Endodermal cell (in vitro differentiated cells): ENCODE data around the gene COL4A1. TPM values are rescaled to one million over a fixed set of nuclear protein-coding genes. Genes with fewer than 3 reads are reported as not detected.
A peak's percentile ranks its signal among the peaks of the same experiment; 100 is the strongest.

ENCODE experiments used
- DNase-seq: peaks from one replicate; pipeline ENCODE4 v3.0.0-alpha.2; 2017
- H3K27ac ChIP-seq: 2 replicates; pipeline ENCODE4 v1.5.1; 2013; ENCODE audit warnings: mild to moderate bottlenecking, low read depth, low read length, moderate library complexity
- H3K27me3 ChIP-seq: 2 replicates; pipeline ENCODE4 v1.6.1; 2013; ENCODE audit warnings: mild to moderate bottlenecking, low read length, moderate library complexity; ENCODE audit not compliant: insufficient read depth, control insufficient read depth, poor library complexity, severe bottlenecking
- H3K36me3 ChIP-seq: 2 replicates; pipeline ENCODE4 v1.7.0; 2013; ENCODE audit warnings: mild to moderate bottlenecking, low read length, moderate library complexity; ENCODE audit not compliant: control insufficient read depth, insufficient read depth
- H3K4me1 ChIP-seq: one replicate; pipeline ENCODE4 v1.7.0; 2013; ENCODE audit warnings: low read length; ENCODE audit not compliant: control insufficient read depth, insufficient read depth
- H3K4me3 ChIP-seq: 2 replicates; pipeline ENCODE4 v1.5.1; 2013; ENCODE audit warnings: mild to moderate bottlenecking, low read length, moderate library complexity
- H3K9ac ChIP-seq: 2 replicates; pipeline ENCODE4 v1.6.1; 2013; ENCODE audit warnings: mild to moderate bottlenecking, low read length, moderate library complexity; ENCODE audit not compliant: poor library complexity, severe bottlenecking; ENCODE audit errors: extremely low read depth
- H3K9me3 ChIP-seq: 2 replicates; pipeline ENCODE4 v1.6.1; 2013; ENCODE audit warnings: mild to moderate bottlenecking, low read length, moderate library complexity; ENCODE audit not compliant: control insufficient read depth
- H3K27ac Mint-ChIP-seq: 2 replicates; pipeline ENCODE4 v1.8.0; 2020; ENCODE audit warnings: mixed read lengths
- H3K27me3 Mint-ChIP-seq: 2 replicates; pipeline ENCODE4 v1.8.0; 2021; ENCODE audit warnings: mild to moderate bottlenecking, mixed read lengths; ENCODE audit not compliant: insufficient read depth
- H3K36me3 Mint-ChIP-seq: 2 replicates; pipeline ENCODE4 v1.8.0; 2020; ENCODE audit warnings: low read depth, mixed read lengths
- H3K4me1 Mint-ChIP-seq: 2 replicates; pipeline ENCODE4 v1.8.0; 2020; ENCODE audit warnings: mixed read lengths
- H3K4me3 Mint-ChIP-seq: 2 replicates; pipeline ENCODE4 v1.8.0; 2020; ENCODE audit warnings: mild to moderate bottlenecking, moderate library complexity, mixed read lengths
- H3K9me3 Mint-ChIP-seq: 2 replicates; pipeline ENCODE4 v1.8.0; 2020; ENCODE audit warnings: mild to moderate bottlenecking, mixed read lengths
- CTCF ChIP-seq: fragments of 200-600 bp; sonication (generic); conservative IDR thresholded peaks from 2 replicates; pipeline ENCODE4 v1.5.0; 2021; ENCODE audit warnings: antibody characterized with exemption, mild to moderate bottlenecking
- WGBS, 2 experiments: methylation state at CpG; one replicate each; pipeline versions ENCODE4 v1.1.5 to v1.1.7; 2013; ENCODE audit warnings: missing lambda C conversion rate in 2 of 2, mixed read lengths in 1 of 2; ENCODE audit not compliant: insufficient coverage in 1 of 2, insufficient read length in 1 of 2; 5-methylcytosine and 5-hydroxymethylcytosine counted together
- long read RNA-seq, 4 experiments: library from polyadenylated mRNA in 2 of 4; library from RNA in 1 of 4; library from capped mRNA in 1 of 4; stranded (forward) in 3 of 4; unstranded in 1 of 4; transcript quantifications; one replicate each; pipeline ENCODE4 v2.0.0, GENCODE V29; 2020 to 2021; ENCODE audit warnings: inconsistent platforms in 1 of 4
- polyA plus RNA-seq, 2 experiments: library from polyadenylated mRNA; stranded (reverse); fragments of 50-300 nt; gene quantifications; one replicate each; pipeline ENCODE4 v1.2.3, GENCODE V29; 2013
- total RNA-seq, 2 donors: library from RNA; stranded (reverse); fragmentation: NEBNext Ultra II Directional in 1 of 2; extraction: Animal tissue kit (Norgen Biotek cat#: 25700) in 1 of 2; gene quantifications; 2 replicates in 1 of 2; 3 replicates in 1 of 2; pipeline ENCODE4 v1.2.1, GENCODE V29; 2021

The COL4A1 gene
- total RNA-seq, result 100 to 1,000 TPM; 702 to 764 TPM
- 174 TPM for polyA plus RNA-seq (2013, experiment 1 of 2)
- polyA plus RNA-seq (2013, experiment 2 of 2), result 194 TPM
- long read RNA-seq, experiment 1, transcript COL4A1-213 (7 exons, 2,476 nt), result major isoform, 6 of 181 reads
- long read RNA-seq, experiment 1, partial matches to known transcripts, result 109 of 181 reads
- long read RNA-seq, experiment 1, other reads (novel, unspliced or antisense), result 66 of 181 reads
- long read RNA-seq, experiment 2, full-length matches to known transcripts, result 152 of 589 reads
- long read RNA-seq, experiment 2, partial matches to known transcripts, result 376 of 589 reads
- long read RNA-seq, experiment 2, other reads (novel, unspliced or antisense), result 61 of 589 reads
- long read RNA-seq, experiment 3, full-length matches to known transcripts, result 93 of 611 reads
- long read RNA-seq, experiment 3, partial matches to known transcripts, result 489 of 611 reads
- long read RNA-seq, experiment 3, other reads (novel, unspliced or antisense), result 29 of 611 reads
- long read RNA-seq, experiment 4, partial matches to known transcripts, result 3 of 3 reads
- long read RNA-seq, experiment 4, other reads (novel, unspliced or antisense), result 0 of 3 reads

- H3K36me3 Mint-ChIP-seq, result peaks cover 49% of the 10 kb centered on the region
These were observed at the start of gene COL4A1, which contains the start of gene COL4A2 for GRCh38 chr13:110306960-110307766. TSS of gene COL4A1 (minus strand) at chr13:110307157. CDS start at chr13:110307027, 130 bp downstream. TSS of gene COL4A2 (plus strand) at chr13:110307284. CDS start at chr13:110307904, 620 bp downstream.

GRCh38 chr13:110356362-110356761 is 49.4 kb upstream of the COL4A1 start:
- no peaks in the 10 kb centered on the region for H3K27me3 ChIP-seq
- H3K9me3 Mint-ChIP-seq, result no peaks in the 10 kb centered on the region
- H3K27me3 Mint-ChIP-seq, result no peaks in the 10 kb centered on the region
- no peak overlapping the region for H3K27ac ChIP-seq
- peaks cover 43% of the 10 kb centered on the region for H3K36me3 ChIP-seq
- peaks cover 41% of the 10 kb centered on the region for H3K36me3 Mint-ChIP-seq
- no peak for DNase-seq
- no peak for TF ChIP-seq CTCF
- no peak overlapping the region for H3K4me3 Mint-ChIP-seq
- H3K4me3 ChIP-seq, result no peak overlapping the region
- 85 to 100% methylated on average over 3 to 12 of the region's 12 CpGs for WGBS, 2 experiments
- H3K4me1 Mint-ChIP-seq, result peaks cover 41% of the 10 kb centered on the region
- H3K4me1 ChIP-seq, result peaks cover 15% of the 10 kb centered on the region
- H3K27ac Mint-ChIP-seq, result no peak overlapping the region
- H3K9me3 ChIP-seq, result no peaks in the 10 kb centered on the region
- no peak overlapping the region for H3K9ac ChIP-seq

More at GRCh38 chr13:110306960-110307766, at the start of gene COL4A1, which contains the start of gene COL4A2:
- no peaks in the 10 kb centered on the region for H3K9me3 Mint-ChIP-seq
- Histone ChIP-seq H3K9me3 (no peaks in the 10 kb centered on the region), H3K4me3 (peak within 1 kb of the TSS; percentile 92), H3K36me3 (peaks cover 48% of the 10 kb centered on the region), H3K4me1 (peaks cover 41% of the 10 kb centered on the region), H3K27ac (peak within 1 kb of the TSS; percentile 26), H3K9ac (peak within 1 kb of the TSS; percentile 82), H3K27me3 (no peaks in the 10 kb centered on the region)
- DNase-seq, result peak; percentile 90
- H3K27ac Mint-ChIP-seq, result peak within 1 kb of the TSS; percentile 94
- H3K4me1 Mint-ChIP-seq, result peaks cover 59% of the 10 kb centered on the region
- WGBS, 2 experiments, result 0 to 1% methylated on average over 25 to 96 of the region's 96 CpGs
- no peak for TF ChIP-seq CTCF
- H3K4me3 Mint-ChIP-seq, result peak within 1 kb of the TSS; percentile 93
- peaks cover 4% of the 10 kb centered on the region for H3K27me3 Mint-ChIP-seq
